Gastrocnemius medialis (tissue), 4 donors: ENCODE measurements around the gene SEC14L5. TPM values are rescaled to one million over a fixed set of nuclear protein-coding genes. Genes with fewer than 3 reads are reported as not detected.

Source experiments
- ATAC-seq, 2 donors: fragments of 150-250 bp; one replicate each; pipeline ENCODE4 v1.9.1; 2016
- DNase-seq, 2 donors: peaks; one replicate each; pipeline ENCODE4 v3.0.0-alpha.2; 2019
- H3K27ac ChIP-seq, 4 donors: fragments of 200-600 bp; sonication (generic); 1 replicate in 1 of 4; 2 replicates in 3 of 4; pipeline ENCODE4 v1.5.1; 2016 to 2018; ENCODE audit warnings: mild to moderate bottlenecking in 2 of 4, moderate library complexity in 1 of 4
- H3K27me3 ChIP-seq, 3 donors: fragments of 200-600 bp; sonication (generic) in 2 of 3; 1 replicate in 1 of 3; 2 replicates in 2 of 3; pipeline versions ENCODE4 v1.5.1 to v1.6.0; 2016 to 2019; ENCODE audit warnings: mild to moderate bottlenecking in 1 of 3, moderate library complexity in 1 of 3
- H3K36me3 ChIP-seq, 2 donors: fragments of 200-600 bp; sonication (generic) in 1 of 2; one replicate each; pipeline ENCODE4 v1.5.1; 2017 to 2018
- H3K4me1 ChIP-seq, 2 donors: fragments of 200-600 bp; sonication (generic) in 1 of 2; one replicate each; pipeline ENCODE4 v1.5.1; 2016 to 2017; ENCODE audit warnings: mild to moderate bottlenecking in 2 of 2
- H3K4me3 ChIP-seq, 4 donors: fragments of 200-600 bp; sonication (generic) in 3 of 4; 1 replicate in 1 of 4; 2 replicates in 3 of 4; pipeline ENCODE4 v1.5.1; 2016 to 2019; ENCODE audit warnings: mild to moderate bottlenecking in 2 of 4
- H3K9me3 ChIP-seq, 3 donors: fragments of 200-600 bp; sonication (generic) in 2 of 3; 1 replicate in 1 of 3; 2 replicates in 2 of 3; pipeline ENCODE4 v1.5.1; 2016 to 2019
- CTCF ChIP-seq, 5 experiments: fragments of 450-650 bp in 3 of 5; fragments of 200-600 bp in 2 of 5; sonication (generic) in 2 of 5; IDR thresholded peaks in 4 of 5; conservative IDR thresholded peaks in 1 of 5; 1 replicate in 4 of 5; 2 replicates in 1 of 5; pipeline ENCODE4 v1.5.1; 2016 to 2019; ENCODE audit warnings: antibody characterized with exemption in 5 of 5, mild to moderate bottlenecking in 3 of 5, moderate library complexity in 3 of 5
- POLR2A ChIP-seq, 2 donors: fragments of 450-650 bp; IDR thresholded peaks; one replicate each; pipeline ENCODE4 v1.6.1; 2017; ENCODE audit warnings: antibody characterized with exemption in 2 of 2, mild to moderate bottlenecking in 2 of 2, moderate library complexity in 2 of 2
- in situ Hi-C, 4 donors: fragments of 200-750 bp; cut with MboI; loops; one replicate each; pipeline versions ENCODE4 v1.15.0 to v1.8.0; 2017; ENCODE audit warnings: low sequenced_read_pairs in 4 of 4
- intact Hi-C: fragments of 100-400 bp; cut with DNase I; formaldehyde crosslinking; loops from one replicate; pipeline ENCODE4 v1.15.1; 2023; ENCODE audit warnings: low total_unique reads
- total RNA-seq, 4 donors: library from RNA; depleted of rRNA; stranded (reverse); fragments of >200 nt; gene quantifications; one replicate each; pipeline versions ENCODE4 v1.1.0 to v1.2.3, GENCODE V29; 2016

The SEC14L5 gene
- total RNA-seq, 4 donors from 2014 or later: 0.85 to 5.8 (median 1.5) TPM

GRCh38 chr16:4989391-4990006 lies 31.4 kb downstream of the SEC14L5 start:
- ATAC-seq (no peak), DNase-seq (no peak)
- no peak for TF ChIP-seq POLR2A (IDR thresholded peaks at IDR 0.05)
- TF ChIP-seq CTCF (IDR thresholded peaks at IDR 0.05 in 4 of 5, conservative IDR thresholded peaks at IDR 0.05 in 1 of 5): no peak
- in situ Hi-C loops (no loop called here), intact Hi-C loops (no loop called here)
- no peak overlapping the region for H3K4me3 ChIP-seq
- peaks cover 0 to 19% (median 6%) of the 10 kb centered on the region in 3 donors for H3K27me3 ChIP-seq
- no peaks in the 10 kb centered on the region for H3K4me1 ChIP-seq
- no peak overlapping the region for H3K27ac ChIP-seq
- H3K36me3 ChIP-seq: no peaks in the 10 kb centered on the region
- no peaks in the 10 kb centered on the region for H3K9me3 ChIP-seq

- intact Hi-C loops (no loop called here), in situ Hi-C loops (no loop called here)
- no peak overlapping the region for H3K4me3 ChIP-seq
- no peak for DNase-seq
- ATAC-seq: no peak
- H3K27ac ChIP-seq: no peak overlapping the region
- peaks cover 0 to 19% (median 6%) of the 10 kb centered on the region in 3 donors for H3K27me3 ChIP-seq
- H3K4me1 ChIP-seq: no peaks in the 10 kb centered on the region
- no peaks in the 10 kb centered on the region for H3K36me3 ChIP-seq
- no peak for TF ChIP-seq POLR2A (IDR thresholded peaks at IDR 0.05)
- TF ChIP-seq CTCF (IDR thresholded peaks at IDR 0.05 in 4 of 5, conservative IDR thresholded peaks at IDR 0.05 in 1 of 5): no peak
- no peaks in the 10 kb centered on the region for H3K9me3 ChIP-seq
These were observed 32.3 kb downstream of the SEC14L5 start for GRCh38 chr16:4990415-4990814.

- H3K4me1 ChIP-seq: no peaks in the 10 kb centered on the region
- no peak overlapping the region for H3K27ac ChIP-seq
- DNase-seq (no peak), ATAC-seq (no peak)
- in situ Hi-C loops: no loop called here
- H3K9me3 ChIP-seq: no peaks in the 10 kb centered on the region
- H3K4me3 ChIP-seq: no peak overlapping the region
- TF ChIP-seq CTCF (IDR thresholded peaks at IDR 0.05 in 4 of 5, conservative IDR thresholded peaks at IDR 0.05 in 1 of 5) (no peak), POLR2A (IDR thresholded peaks at IDR 0.05) (no peak)
- intact Hi-C loops: no loop called here
- no peaks in the 10 kb centered on the region for H3K36me3 ChIP-seq
- H3K27me3 ChIP-seq: peaks cover 0 to 16% (median 6%) of the 10 kb centered on the region in 3 donors
These were observed 33.6 kb downstream of the SEC14L5 start for GRCh38 chr16:4991754-4992153.

GRCh38 chr16:4994719-4995434 lies 36.7 kb downstream of the SEC14L5 start:
- Histone ChIP-seq H3K9me3 (no peaks in the 10 kb centered on the region), H3K36me3 (no peaks in the 10 kb centered on the region), H3K4me1 (no peaks in the 10 kb centered on the region), H3K4me3 (no peak overlapping the region), H3K27ac (no peak overlapping the region), H3K27me3 (no peaks in the 10 kb centered on the region)
- in situ Hi-C loops (no loop called here), intact Hi-C loops (no loop called here)
- ATAC-seq (no peak), DNase-seq (no peak)
- no peak for TF ChIP-seq CTCF (IDR thresholded peaks at IDR 0.05 in 4 of 5, conservative IDR thresholded peaks at IDR 0.05 in 1 of 5)
